A549 (cell line): Measurements from ENCODE around the gene COL5A1. TPM values are rescaled to one million over a fixed set of nuclear protein-coding genes. Genes with fewer than 3 reads are reported as not detected.
A peak's percentile ranks its signal among the peaks of the same experiment; 100 is the strongest.

Experiments
- ATAC-seq, 2 experiments: fragments of 200-7000 bp in 1 of 2; fragments of >200 bp in 1 of 2; cut with Nextera tagmentation in 1 of 2; cut with Tn5 transposase in 1 of 2; 3 replicates each; pipeline versions ENCODE4 v1.8.0 to v1.9.1; 2018 to 2020; ENCODE audit warnings: mild to moderate bottlenecking in 1 of 2, moderate library complexity in 1 of 2
- CTCF ChIA-PET: fragments of 300-600 bp; sonication (Branson Sonifier 250); formaldehyde crosslinking; extraction: SDS; loops from one replicate; lab custom pipeline; 2021; ENCODE audit warnings: antibody characterized with exemption, inconsistent platforms; lab: Yijun Ruan, JAX
- POLR2A ChIA-PET: fragments of 350-600 bp; formaldehyde crosslinking; extraction: SDS; loops from one replicate; lab custom pipeline; 2021; ENCODE audit warnings: antibody characterized with exemption, inconsistent platforms; lab: Yijun Ruan, JAX
- DNase-seq, 2 experiments: peaks; one replicate each; pipeline versions ENCODE4 v3.0.0 to v3.0.0-alpha.2; 2011 to 2016; ENCODE audit warnings: low read depth in 1 of 2, low spot score in 1 of 2
- FAIRE-seq: peaks from 2 replicates; lab custom pipeline; 2011; peaks lifted over from hg19 to GRCh38; lab: Jason Lieb, UNC
- H3K27ac ChIP-seq, 2 experiments: fragments of >200 bp; sonication (Bioruptor Twin); formaldehyde crosslinking; 3 replicates each; pipeline ENCODE4 v1.5.1; 2016 to 2017
- H3K4me1 ChIP-seq: fragments of >200 bp; sonication (Bioruptor Twin); formaldehyde crosslinking; 3 replicates; pipeline ENCODE4 v1.6.1; 2016
- H3K4me2 ChIP-seq: fragments of >200 bp; sonication (Bioruptor Twin); formaldehyde crosslinking; 3 replicates; pipeline ENCODE4 v1.6.1; 2016
- H3K4me3 ChIP-seq: fragments of >200 bp; sonication (Bioruptor Twin); formaldehyde crosslinking; 3 replicates; pipeline ENCODE4 v1.5.1; 2016
- H3K9me3 ChIP-seq: fragments of >200 bp; sonication (Bioruptor Twin); formaldehyde crosslinking; 3 replicates; pipeline ENCODE4 v1.6.1; 2016
- BHLHE40 ChIP-seq: IDR thresholded peaks from 2 replicates; pipeline ENCODE4 v1.6.1; 2012; ENCODE audit warnings: low read depth, low read length, inconsistent platforms
- CHD4 ChIP-seq: fragments of 200-600 bp; sonication (generic); IDR thresholded peaks from 2 replicates; pipeline ENCODE4 v1.6.1; 2016; ENCODE audit warnings: antibody characterized with exemption, mild to moderate bottlenecking, borderline replicate concordance
- EHF ChIP-seq: fragments of 250-450 bp; sonication (Bioruptor Pico); IDR thresholded peaks from 2 replicates; pipeline ENCODE4 v1.5.0; 2020; ENCODE audit warnings: mild to moderate bottlenecking
- HEYL ChIP-seq: fragments of 250-450 bp; sonication (Bioruptor Pico); IDR thresholded peaks from 2 replicates; pipeline ENCODE4 v1.8.0; 2021; ENCODE audit warnings: mild to moderate bottlenecking, moderate library complexity
- HOXB13 ChIP-seq: fragments of 250-450 bp; sonication (Bioruptor Pico); IDR thresholded peaks from 2 replicates; pipeline ENCODE4 v1.5.0; 2020; ENCODE audit warnings: low read depth, mild to moderate bottlenecking, moderate library complexity
- POLR2AphosphoS2 ChIP-seq: conservative IDR thresholded peaks from 2 replicates; pipeline ENCODE4 v1.6.1; 2012; ENCODE audit warnings: low read length, improper control_type of control experiment, inconsistent platforms
- RAD21 ChIP-seq, 2 experiments: fragments of >200 bp in 1 of 2; sonication (Bioruptor Twin) in 1 of 2; formaldehyde crosslinking in 1 of 2; IDR thresholded peaks in 1 of 2; conservative IDR thresholded peaks in 1 of 2; 2 replicates in 1 of 2; 3 replicates in 1 of 2; pipeline ENCODE4 v1.6.1; 2012 to 2018; ENCODE audit warnings: inconsistent platforms in 1 of 2
- RARB ChIP-seq: fragments of 250-450 bp; sonication (Bioruptor Pico); IDR thresholded peaks from 2 replicates; pipeline ENCODE4 v1.8.0; 2021; ENCODE audit warnings: mild to moderate bottlenecking, moderate library complexity
- SMC3 ChIP-seq: fragments of >200 bp; sonication (Bioruptor Twin); formaldehyde crosslinking; IDR thresholded peaks from 3 replicates; pipeline ENCODE4 v1.6.1; 2018; ENCODE audit warnings: inconsistent platforms
- SREBF2 ChIP-seq: fragments of 450-650 bp; IDR thresholded peaks from 2 replicates; pipeline ENCODE4 v1.6.1; 2014; ENCODE audit warnings: mild to moderate bottlenecking, moderate library complexity
- WGBS: methylation state at CpG from one replicate; pipeline ENCODE4 v1.1.6; 2017; ENCODE audit errors: missing lambda C conversion rate; 5-methylcytosine and 5-hydroxymethylcytosine counted together
- polyA plus RNA-seq, 4 experiments: library from polyadenylated mRNA; depleted of rRNA in 3 of 4; stranded (reverse); fragments of >200 nt; fragmentation: RNase III in 1 of 4; extraction: RNeasy Plus Mini Kit Qiagen cat#74134 plus additional on column Dnase treatment in 1 of 4; gene quantifications; 2 replicates in 3 of 4; 3 replicates in 1 of 4; pipeline ENCODE4 v1.2.3, GENCODE V29; 2011 to 2017
- TF ChIP-seq, protein P1 (sequence below): fragments of >200 bp; sonication (Bioruptor Twin); formaldehyde crosslinking; IDR thresholded peaks from 3 replicates; pipeline ENCODE4 v1.5.1; 2016
- TF ChIP-seq, protein P2 (sequence below): fragments of 250-450 bp; sonication (Bioruptor Pico); IDR thresholded peaks from 2 replicates; pipeline ENCODE4 v1.5.0; 2020; ENCODE audit warnings: low read depth, mild to moderate bottlenecking, moderate library complexity
- TF ChIP-seq, protein P3 (sequence below): fragments of 200-600 bp; sonication (generic); IDR thresholded peaks from 2 replicates; pipeline ENCODE4 v1.6.1; 2016; ENCODE audit warnings: antibody characterized with exemption, mild to moderate bottlenecking, moderate library complexity
- TF ChIP-seq, protein P4 (sequence below): fragments of 150-350 bp; IDR thresholded peaks from 2 replicates; pipeline ENCODE4 v1.6.1; 2014; ENCODE audit warnings: low read depth, mild to moderate bottlenecking, low read length

COL5A1 gene
- polyA plus RNA-seq, 2 of the 4 experiments (the other 2 are of a cell fraction) = 16.1 to 67.5 TPM

DNA sequence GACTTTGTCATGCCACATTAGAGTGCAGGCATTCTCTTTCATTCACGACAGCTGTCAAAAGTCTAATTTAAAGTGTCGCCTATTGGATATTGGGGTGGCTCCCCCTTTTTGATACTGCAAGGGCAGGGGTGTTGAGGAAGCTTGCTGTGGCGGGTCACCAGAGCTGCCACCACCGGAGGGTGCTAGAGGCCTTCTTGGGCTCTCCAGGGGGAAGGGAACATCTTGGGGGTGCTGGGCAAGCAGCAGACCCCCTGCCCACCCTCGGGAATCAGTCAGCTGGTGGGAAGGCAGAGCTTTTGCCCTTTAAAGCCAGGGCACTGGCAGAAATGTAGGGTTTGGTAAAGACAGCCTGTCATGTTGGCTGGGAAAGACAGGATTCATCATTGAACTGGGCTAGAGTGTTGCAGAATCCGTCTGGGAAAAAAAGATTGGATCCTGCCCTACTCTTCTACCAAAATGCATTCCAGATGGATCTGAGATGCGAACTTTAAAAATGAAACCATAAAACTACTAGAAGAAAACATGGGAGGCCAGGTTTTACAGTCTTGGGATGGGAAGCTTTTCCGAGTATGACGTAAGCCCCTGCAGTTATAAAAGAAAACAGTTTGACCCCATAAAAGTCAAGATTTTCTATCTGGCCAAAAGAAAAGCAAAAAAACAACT lies 22.3 kb downstream of the COL5A1 start:
- 83% methylated on average over 9 of the region's 9 CpGs for WGBS
- CTCF ChIA-PET = interaction anchor here (0.8 to 2.6 kb wide), 6 partner anchors 8 to 493 kb away, joined by 3 to 17 read pairs (median 4); no protein-coding TSS in a partner anchor

DNA sequence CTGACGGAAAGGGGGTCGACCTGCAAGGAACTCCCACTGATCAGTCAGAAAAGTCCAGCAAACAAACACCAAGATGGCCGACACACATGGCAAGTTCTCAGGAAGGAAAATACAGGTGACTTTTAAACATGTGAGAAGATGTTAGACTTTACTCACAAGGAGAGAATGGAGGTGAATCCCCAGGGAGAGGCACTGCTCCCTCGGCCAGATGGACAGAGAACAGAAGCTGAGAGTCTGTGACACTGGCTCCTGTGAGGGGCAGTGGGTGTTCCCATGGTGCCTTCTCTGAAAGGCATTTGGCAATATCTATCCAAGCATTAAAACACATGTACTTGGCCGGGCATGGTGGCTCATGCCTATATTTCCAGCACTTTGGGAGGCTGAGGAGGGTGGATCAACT lies 22.8 kb downstream of the COL5A1 start:
- Histone ChIP-seq H3K9me3 (peaks cover 9% of the 10 kb centered on the region), H3K4me2 (no peak overlapping the region), H3K27ac (no peak overlapping the region), H3K4me1 (peaks cover 28% of the 10 kb centered on the region), H3K4me3 (no peak overlapping the region)
- CTCF ChIA-PET = interaction anchor here (0.6 to 2.6 kb wide), 7 partner anchors 8 to 494 kb away, joined by 3 to 17 read pairs (median 4); no protein-coding TSS in a partner anchor
- 73% methylated on average over 5 of the region's 5 CpGs for WGBS
- POLR2A ChIA-PET = no interaction called here
- FAIRE-seq (no peak), DNase-seq (no peak), ATAC-seq (no peak)
- TF ChIP-seq HOXB13 (CRISPR knock-in tag) = no peak
- no peak for TF ChIP-seq SREBF2
- TF ChIP-seq EHF (CRISPR knock-in tag) = no peak

More for the DNA sequence above, 22.3 kb downstream of the COL5A1 start:
- Histone ChIP-seq H3K27ac (no peak overlapping the region), H3K4me2 (no peak overlapping the region), H3K9me3 (peaks cover 9% of the 10 kb centered on the region)
- POLR2A ChIA-PET = no interaction called here
- TF ChIP-seq RARB (CRISPR knock-in tag) = no peak
- TF ChIP-seq, protein P1, sequence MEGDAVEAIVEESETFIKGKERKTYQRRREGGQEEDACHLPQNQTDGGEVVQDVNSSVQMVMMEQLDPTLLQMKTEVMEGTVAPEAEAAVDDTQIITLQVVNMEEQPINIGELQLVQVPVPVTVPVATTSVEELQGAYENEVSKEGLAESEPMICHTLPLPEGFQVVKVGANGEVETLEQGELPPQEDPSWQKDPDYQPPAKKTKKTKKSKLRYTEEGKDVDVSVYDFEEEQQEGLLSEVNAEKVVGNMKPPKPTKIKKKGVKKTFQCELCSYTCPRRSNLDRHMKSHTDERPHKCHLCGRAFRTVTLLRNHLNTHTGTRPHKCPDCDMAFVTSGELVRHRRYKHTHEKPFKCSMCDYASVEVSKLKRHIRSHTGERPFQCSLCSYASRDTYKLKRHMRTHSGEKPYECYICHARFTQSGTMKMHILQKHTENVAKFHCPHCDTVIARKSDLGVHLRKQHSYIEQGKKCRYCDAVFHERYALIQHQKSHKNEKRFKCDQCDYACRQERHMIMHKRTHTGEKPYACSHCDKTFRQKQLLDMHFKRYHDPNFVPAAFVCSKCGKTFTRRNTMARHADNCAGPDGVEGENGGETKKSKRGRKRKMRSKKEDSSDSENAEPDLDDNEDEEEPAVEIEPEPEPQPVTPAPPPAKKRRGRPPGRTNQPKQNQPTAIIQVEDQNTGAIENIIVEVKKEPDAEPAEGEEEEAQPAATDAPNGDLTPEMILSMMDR = 0 out of 3 replicates have a peak, but pooled peaks have one; percentile 13
- TF ChIP-seq, all 56 proteins: peak for 1
- Histone ChIP-seq H3K4me3 (no peak overlapping the region), H3K4me1 (peaks cover 23% of the 10 kb centered on the region)
- no peak for FAIRE-seq
- no peak for ATAC-seq
- no peak for DNase-seq

DNA sequence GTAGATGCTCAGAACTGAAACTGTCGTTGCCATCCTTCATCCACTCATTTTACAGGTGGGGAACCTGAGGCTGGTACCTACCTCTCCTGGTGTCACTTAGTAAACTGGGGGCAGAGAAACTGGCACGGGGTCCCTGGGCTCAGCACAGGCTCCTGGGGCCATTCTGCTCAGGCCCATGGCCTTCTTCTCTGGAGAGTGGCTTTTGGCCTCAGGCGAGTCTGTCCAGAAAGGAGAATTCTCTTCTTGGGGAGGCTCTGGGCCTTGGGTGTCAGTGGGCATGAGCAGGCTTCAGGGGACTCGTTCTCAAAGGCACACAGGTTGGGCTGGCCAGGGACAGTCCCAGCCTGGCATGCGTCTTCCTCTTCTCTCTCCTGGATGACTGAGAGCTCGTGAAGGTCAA lies 24.6 kb downstream of the COL5A1 start:
- FAIRE-seq = no peak
- POLR2A ChIA-PET = no interaction called here
- H3K4me1 ChIP-seq = peaks cover 45% of the 10 kb centered on the region
- TF ChIP-seq, protein P2, sequence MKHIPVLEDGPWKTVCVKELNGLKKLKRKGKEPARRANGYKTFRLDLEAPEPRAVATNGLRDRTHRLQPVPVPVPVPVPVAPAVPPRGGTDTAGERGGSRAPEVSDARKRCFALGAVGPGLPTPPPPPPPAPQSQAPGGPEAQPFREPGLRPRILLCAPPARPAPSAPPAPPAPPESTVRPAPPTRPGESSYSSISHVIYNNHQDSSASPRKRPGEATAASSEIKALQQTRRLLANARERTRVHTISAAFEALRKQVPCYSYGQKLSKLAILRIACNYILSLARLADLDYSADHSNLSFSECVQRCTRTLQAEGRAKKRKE (CRISPR knock-in tag) = no peak
- TF ChIP-seq, protein P3, sequence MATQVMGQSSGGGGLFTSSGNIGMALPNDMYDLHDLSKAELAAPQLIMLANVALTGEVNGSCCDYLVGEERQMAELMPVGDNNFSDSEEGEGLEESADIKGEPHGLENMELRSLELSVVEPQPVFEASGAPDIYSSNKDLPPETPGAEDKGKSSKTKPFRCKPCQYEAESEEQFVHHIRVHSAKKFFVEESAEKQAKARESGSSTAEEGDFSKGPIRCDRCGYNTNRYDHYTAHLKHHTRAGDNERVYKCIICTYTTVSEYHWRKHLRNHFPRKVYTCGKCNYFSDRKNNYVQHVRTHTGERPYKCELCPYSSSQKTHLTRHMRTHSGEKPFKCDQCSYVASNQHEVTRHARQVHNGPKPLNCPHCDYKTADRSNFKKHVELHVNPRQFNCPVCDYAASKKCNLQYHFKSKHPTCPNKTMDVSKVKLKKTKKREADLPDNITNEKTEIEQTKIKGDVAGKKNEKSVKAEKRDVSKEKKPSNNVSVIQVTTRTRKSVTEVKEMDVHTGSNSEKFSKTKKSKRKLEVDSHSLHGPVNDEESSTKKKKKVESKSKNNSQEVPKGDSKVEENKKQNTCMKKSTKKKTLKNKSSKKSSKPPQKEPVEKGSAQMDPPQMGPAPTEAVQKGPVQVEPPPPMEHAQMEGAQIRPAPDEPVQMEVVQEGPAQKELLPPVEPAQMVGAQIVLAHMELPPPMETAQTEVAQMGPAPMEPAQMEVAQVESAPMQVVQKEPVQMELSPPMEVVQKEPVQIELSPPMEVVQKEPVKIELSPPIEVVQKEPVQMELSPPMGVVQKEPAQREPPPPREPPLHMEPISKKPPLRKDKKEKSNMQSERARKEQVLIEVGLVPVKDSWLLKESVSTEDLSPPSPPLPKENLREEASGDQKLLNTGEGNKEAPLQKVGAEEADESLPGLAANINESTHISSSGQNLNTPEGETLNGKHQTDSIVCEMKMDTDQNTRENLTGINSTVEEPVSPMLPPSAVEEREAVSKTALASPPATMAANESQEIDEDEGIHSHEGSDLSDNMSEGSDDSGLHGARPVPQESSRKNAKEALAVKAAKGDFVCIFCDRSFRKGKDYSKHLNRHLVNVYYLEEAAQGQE = no peak
- TF ChIP-seq, all 56 proteins: peak for 0
- CTCF ChIA-PET = interaction anchor here (0.5 to 1.2 kb wide), 7 partner anchors 10 to 495 kb away, joined by 3 to 8 read pairs (median 3); no protein-coding TSS in a partner anchor
- 70% methylated on average over 6 of the region's 6 CpGs for whole genome bisulfite sequencing
- DNase-seq = no peak
- H3K4me2 ChIP-seq = no peak overlapping the region
- ATAC-seq = no peak
- peak overlapping the region in 1 of 2 experiments; percentile 63; a peak in 2 of 6 replicates for H3K27ac ChIP-seq
- H3K9me3 ChIP-seq = no peaks in the 10 kb centered on the region
- H3K4me3 ChIP-seq = no peak overlapping the region

DNA sequence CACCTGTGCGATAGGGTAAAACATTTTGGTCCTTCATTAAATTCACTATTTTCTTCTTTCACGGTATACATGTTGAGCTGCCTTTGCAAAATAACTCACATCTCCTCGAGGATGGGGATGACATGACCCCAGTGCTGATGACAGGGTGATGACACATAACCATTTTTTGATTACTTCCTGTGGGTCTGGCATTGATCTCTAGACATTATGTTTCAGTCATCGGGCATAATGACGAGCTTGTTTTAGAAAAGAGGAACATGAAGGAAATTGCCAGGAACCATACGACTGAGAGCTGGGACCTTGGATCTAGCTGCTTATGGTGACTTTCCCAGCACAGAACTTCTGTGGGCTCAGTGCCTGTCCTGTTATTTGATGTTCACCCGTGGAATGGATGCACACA lies 25.2 kb downstream of the COL5A1 start:
- FAIRE-seq = no peak
- ChIA-PET POLR2A (no interaction called here), CTCF (interaction anchor here (0.9 to 1.2 kb wide), 4 partner anchors 23 to 496 kb away, joined by 3 to 8 read pairs (median 4); no protein-coding TSS in a partner anchor)
- DNase-seq = no peak
- Histone ChIP-seq H3K9me3 (no peaks in the 10 kb centered on the region), H3K4me2 (no peak overlapping the region), H3K4me3 (no peak overlapping the region), H3K27ac (peak overlapping the region; percentile 33 to 63; a peak in 3 of 6 replicates), H3K4me1 (peaks cover 45% of the 10 kb centered on the region)
- ATAC-seq = no peak
- WGBS = 45% methylated on average over 7 of the region's 7 CpGs
- no peak for TF ChIP-seq BHLHE40
- TF ChIP-seq RAD21 (conservative IDR thresholded peaks at IDR 0.05 in 1 of 2, IDR thresholded peaks at IDR 0.05 in 1 of 2) = no peak
- no peak for TF ChIP-seq SMC3
- no peak for TF ChIP-seq HEYL (CRISPR knock-in tag)
- TF ChIP-seq POLR2AphosphoS2 = no peak
- no peak for TF ChIP-seq SREBF2
- no peak for TF ChIP-seq CHD4
- TF ChIP-seq, protein P4, sequence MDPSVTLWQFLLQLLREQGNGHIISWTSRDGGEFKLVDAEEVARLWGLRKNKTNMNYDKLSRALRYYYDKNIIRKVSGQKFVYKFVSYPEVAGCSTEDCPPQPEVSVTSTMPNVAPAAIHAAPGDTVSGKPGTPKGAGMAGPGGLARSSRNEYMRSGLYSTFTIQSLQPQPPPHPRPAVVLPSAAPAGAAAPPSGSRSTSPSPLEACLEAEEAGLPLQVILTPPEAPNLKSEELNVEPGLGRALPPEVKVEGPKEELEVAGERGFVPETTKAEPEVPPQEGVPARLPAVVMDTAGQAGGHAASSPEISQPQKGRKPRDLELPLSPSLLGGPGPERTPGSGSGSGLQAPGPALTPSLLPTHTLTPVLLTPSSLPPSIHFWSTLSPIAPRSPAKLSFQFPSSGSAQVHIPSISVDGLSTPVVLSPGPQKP = no peak
- TF ChIP-seq, protein P1 = no peak
